ENCODE results near the gene DZIP3. TPM values are rescaled to one million over a fixed set of nuclear protein-coding genes. Genes with fewer than 3 reads are reported as not detected.
A peak's percentile ranks its signal among the peaks of the same experiment; 100 is the strongest.

The DZIP3 gene
- total and polyA plus RNA-seq, 11 donors: 3.8 to 24.9 (median 15.6) TPM

DNA sequence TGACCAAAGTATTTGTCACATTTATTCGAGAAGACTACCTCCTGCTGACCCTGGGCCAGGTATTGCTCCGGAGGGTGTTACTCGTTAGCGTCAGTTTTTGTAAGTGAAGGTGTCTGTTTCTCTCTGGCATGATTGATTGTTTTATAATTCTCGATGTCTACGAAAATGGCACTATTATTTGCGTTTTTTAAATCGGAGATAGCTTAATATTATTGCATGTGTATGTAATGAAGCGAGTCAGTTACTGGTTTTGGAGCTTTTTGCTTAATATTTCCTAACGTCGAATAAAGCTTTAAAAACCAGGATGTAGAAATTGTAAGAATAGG, 439 bp downstream of the DZIP3 start:
- Histone ChIP-seq H3K9me3 (no peaks in the 10 kb centered on the region), H3K27ac (peak overlapping the region; percentile 84 to 95 (median 90)), H3K4me1 (peaks cover 0 to 30% (median 10%) of the 10 kb centered on the region in 12 donors), H3K36me3 (no peaks in the 10 kb centered on the region), H3K27me3 (no peaks in the 10 kb centered on the region), H3K4me3 (peak overlapping the region; percentile 62 to 90 (median 76))
- intact Hi-C loops (cut with DNase I): loop anchor here in 2 of 10 donors (10.0 kb wide), 1 partner anchor 365 kb away; the partner anchor contains the start of gene IFT57 (in 2 of the 2)
- TF ChIP-seq, protein P1, sequence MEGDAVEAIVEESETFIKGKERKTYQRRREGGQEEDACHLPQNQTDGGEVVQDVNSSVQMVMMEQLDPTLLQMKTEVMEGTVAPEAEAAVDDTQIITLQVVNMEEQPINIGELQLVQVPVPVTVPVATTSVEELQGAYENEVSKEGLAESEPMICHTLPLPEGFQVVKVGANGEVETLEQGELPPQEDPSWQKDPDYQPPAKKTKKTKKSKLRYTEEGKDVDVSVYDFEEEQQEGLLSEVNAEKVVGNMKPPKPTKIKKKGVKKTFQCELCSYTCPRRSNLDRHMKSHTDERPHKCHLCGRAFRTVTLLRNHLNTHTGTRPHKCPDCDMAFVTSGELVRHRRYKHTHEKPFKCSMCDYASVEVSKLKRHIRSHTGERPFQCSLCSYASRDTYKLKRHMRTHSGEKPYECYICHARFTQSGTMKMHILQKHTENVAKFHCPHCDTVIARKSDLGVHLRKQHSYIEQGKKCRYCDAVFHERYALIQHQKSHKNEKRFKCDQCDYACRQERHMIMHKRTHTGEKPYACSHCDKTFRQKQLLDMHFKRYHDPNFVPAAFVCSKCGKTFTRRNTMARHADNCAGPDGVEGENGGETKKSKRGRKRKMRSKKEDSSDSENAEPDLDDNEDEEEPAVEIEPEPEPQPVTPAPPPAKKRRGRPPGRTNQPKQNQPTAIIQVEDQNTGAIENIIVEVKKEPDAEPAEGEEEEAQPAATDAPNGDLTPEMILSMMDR (IDR thresholded peaks at IDR 0.05): no peak
- TF ChIP-seq POLR2A (IDR thresholded peaks at IDR 0.05): no peak
- WGBS, 4 donors: 0 to 2% (median 1%) methylated on average over 11 of the region's 11 CpGs
- DNase-seq (no peak), ATAC-seq (no peak)

DNA sequence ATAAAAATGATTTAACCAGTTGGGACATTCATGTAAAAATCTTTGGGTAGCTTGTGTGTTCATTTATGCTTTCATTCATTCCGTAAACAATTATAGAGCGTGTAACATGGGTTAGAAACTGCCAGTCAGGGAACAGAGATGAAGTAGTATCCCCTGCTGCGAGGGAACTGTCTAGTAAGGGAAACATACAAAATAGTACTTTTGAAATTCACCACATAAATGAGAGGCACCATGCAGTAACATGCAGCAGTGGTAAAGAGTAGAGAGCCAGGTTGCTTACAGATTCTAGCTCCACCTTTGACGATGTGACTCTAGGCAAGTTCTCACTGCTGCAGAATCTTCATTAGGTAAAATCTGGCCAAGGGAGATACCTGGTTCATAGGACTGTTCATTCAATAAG, 938 bp downstream of the DZIP3 start:
- no peak for DNase-seq
- no peaks in the 10 kb centered on the region for H3K9me3 ChIP-seq
- H3K4me1 ChIP-seq: peaks cover 0 to 30% (median 10%) of the 10 kb centered on the region in 12 donors
- H3K36me3 ChIP-seq: no peaks in the 10 kb centered on the region
- no peaks in the 10 kb centered on the region for H3K27me3 ChIP-seq
- WGBS, 4 donors: 25 to 33% (median 31%) methylated on average over 4 of the region's 4 CpGs
- no peak for ATAC-seq
- intact Hi-C loops (cut with DNase I): no loop called here
- no peak for TF ChIP-seq POLR2A (IDR thresholded peaks at IDR 0.05)
- TF ChIP-seq, protein P1 (IDR thresholded peaks at IDR 0.05): no peak
- peak overlapping the region in 5 of 12 donors; percentile 86 to 95 (median 89) for H3K27ac ChIP-seq
- peak overlapping the region in 11 of 12 donors; percentile 62 to 83 (median 75) for H3K4me3 ChIP-seq

DNA sequence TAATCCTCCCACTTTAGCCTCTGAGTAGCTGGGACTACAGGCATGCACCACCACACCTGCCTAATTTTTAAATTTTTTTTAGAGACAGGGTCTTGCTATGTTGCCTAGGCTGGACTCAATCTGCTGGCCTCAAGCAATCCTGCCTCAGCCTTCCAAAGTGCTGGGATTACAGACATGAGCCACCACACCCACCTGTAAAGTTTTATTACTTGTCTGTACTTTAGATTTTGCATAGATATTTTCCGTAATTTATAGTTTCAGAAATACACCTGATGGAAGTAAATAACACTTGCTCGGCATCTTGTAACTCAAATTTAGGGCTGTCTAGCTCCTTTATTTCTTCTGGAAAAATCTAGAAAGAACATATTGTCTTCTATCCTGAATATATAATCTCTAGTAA, 5.8 kb downstream of the DZIP3 start:
- intact Hi-C loops (cut with DNase I): no loop called here
- 96 to 99% (median 98%) methylated on average over 2 of the region's 2 CpGs for WGBS, 4 donors
- DNase-seq: no peak

DNA sequence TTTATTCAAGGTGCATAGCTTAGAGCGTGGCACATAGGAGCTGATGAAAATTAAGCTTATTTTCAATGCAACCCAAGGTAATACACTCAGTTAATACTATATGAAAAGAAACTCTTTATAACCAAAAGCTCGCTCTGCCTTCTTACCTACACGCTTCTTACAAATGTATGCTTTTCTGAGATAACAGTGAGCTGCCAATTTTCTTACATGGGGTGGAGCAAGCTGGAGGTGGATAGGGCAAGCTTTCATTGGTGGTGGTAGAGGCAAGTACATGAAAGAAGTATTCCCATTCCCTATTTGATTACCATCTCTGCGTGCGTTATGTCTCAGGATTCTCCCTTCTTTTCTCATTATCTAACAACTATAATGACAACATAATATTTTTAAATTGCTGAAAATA, 8.9 kb downstream of the DZIP3 start:
- no peaks in the 10 kb centered on the region for H3K9me3 ChIP-seq
- peaks cover 0 to 30% (median 10%) of the 10 kb centered on the region in 12 donors for H3K4me1 ChIP-seq
- H3K27me3 ChIP-seq: no peaks in the 10 kb centered on the region
- 77 to 95% (median 84%) methylated on average over 5 of the region's 5 CpGs for WGBS, 4 donors
- TF ChIP-seq POLR2A (IDR thresholded peaks at IDR 0.05): no peak
- TF ChIP-seq, protein P1 (IDR thresholded peaks at IDR 0.05): no peak
- no peak overlapping the region for H3K4me3 ChIP-seq
- no peaks in the 10 kb centered on the region for H3K36me3 ChIP-seq
- ATAC-seq: no peak
- intact Hi-C loops (cut with DNase I): no loop called here
- no peak for DNase-seq
- H3K27ac ChIP-seq: no peak overlapping the region

More for the DNA sequence above, 5.8 kb downstream of the DZIP3 start:
- H3K27me3 ChIP-seq: no peaks in the 10 kb centered on the region
- no peak for ATAC-seq
- H3K9me3 ChIP-seq: no peaks in the 10 kb centered on the region
- H3K4me1 ChIP-seq: peaks cover 0 to 23% (median 7%) of the 10 kb centered on the region in 12 donors
- H3K4me3 ChIP-seq: no peak overlapping the region
- no peaks in the 10 kb centered on the region for H3K36me3 ChIP-seq
- H3K27ac ChIP-seq: no peak overlapping the region
- no peak for TF ChIP-seq POLR2A (IDR thresholded peaks at IDR 0.05)
- TF ChIP-seq, protein P1 (IDR thresholded peaks at IDR 0.05): no peak

Data from heart left ventricle (tissue), 16 donors.